MM.1S (cell line): Measurements from ENCODE around the gene DDX5.

ENCODE experiments used
- CTCF ChIP-seq: fragments of 300-600 bp; sonication (generic); IDR thresholded peaks from 2 replicates; pipeline ENCODE4 v1.5.1; 2016; ENCODE audit warnings: antibody characterized with exemption, low read length, mixed read lengths
- EZH2 ChIP-seq: fragments of 300-600 bp; sonication (generic); optimal IDR thresholded peaks from 2 replicates; pipeline ENCODE3; 2017; ENCODE audit warnings: low read depth, mild to moderate bottlenecking, antibody characterized with exemption, low read length, mixed read lengths
- EZH2phosphoT487 ChIP-seq: fragments of 300-600 bp; sonication (generic); IDR thresholded peaks from 2 replicates; pipeline ENCODE4 v1.6.1; 2018; ENCODE audit warnings: antibody characterized with exemption, low read length

- TF ChIP-seq CTCF (no peak), EZH2phosphoT487 (no peak), EZH2 (no peak)
Measured at GRCh38 chr17:64491994-64492393, 14.1 kb downstream of the DDX5 start.
